DMS153 treated with DMSO at 0.1 percent for 48 hours (cell line): Measurements from ENCODE around the gene TEX14.
"Not testable (repeated sequence)": the region's sequence is repeated elsewhere in the genome, so short reads cannot be mapped to it uniquely, and the experiment has no call there.

ENCODE experiments used
- DNase-seq: peaks from one replicate; lab custom pipeline; 2025; ENCODE audit not compliant: unreplicated experiment; lab: John Stamatoyannopoulos, UW

Gene TEX14

GRCh38 chr17:58611331-58611730 lies 80.5 kb downstream of the TEX14 start:
- DNase-seq = no peak

- no peak for DNase-seq
These were observed 84.9 kb downstream of the TEX14 start for GRCh38 chr17:58606934-58607333.

GRCh38 chr17:58605986-58606385 lies 85.9 kb downstream of the TEX14 start:
- DNase-seq = no peak

GRCh38 chr17:58605470-58605869 lies 86.4 kb downstream of the TEX14 start:
- no peak for DNase-seq

GRCh38 chr17:58601976-58602375 lies 89.9 kb downstream of the TEX14 start:
- DNase-seq = no peak

GRCh38 chr17:58597371-58597770 lies 94.5 kb downstream of the TEX14 start:
- DNase-seq = no peak

- DNase-seq = no peak
These were observed 96.6 kb downstream of the TEX14 start for GRCh38 chr17:58595194-58595792.

GRCh38 chr17:58593123-58593522 lies 98.7 kb downstream of the TEX14 start:
- DNase-seq = no peak

- DNase-seq = no peak
These were observed 100.4 kb downstream of the TEX14 start for GRCh38 chr17:58591455-58591854.

GRCh38 chr17:58590377-58590776 lies 101.5 kb downstream of the TEX14 start:
- no peak for DNase-seq

- DNase-seq = peak; percentile 7
These were observed 104.1 kb downstream of the TEX14 start for GRCh38 chr17:58587713-58588117.

GRCh38 chr17:58586009-58586644 lies 105.7 kb downstream of the TEX14 start:
- no peak for DNase-seq

GRCh38 chr17:58585554-58585953 lies 106.3 kb downstream of the TEX14 start:
- DNase-seq = no peak

GRCh38 chr17:58583486-58583885 lies 108.4 kb downstream of the TEX14 start:
- DNase-seq = no peak

- not testable (repeated sequence) for DNase-seq
These were observed 109.1 kb downstream of the TEX14 start for GRCh38 chr17:58582718-58583117.

- DNase-seq = no peak
These were observed 111.2 kb downstream of the TEX14 start for GRCh38 chr17:58580671-58581070.

- DNase-seq = no peak
These were observed 114.1 kb downstream of the TEX14 start for GRCh38 chr17:58577696-58578095.

- no peak for DNase-seq
These were observed 115.0 kb downstream of the TEX14 start for GRCh38 chr17:58576679-58577367.

GRCh38 chr17:58575511-58575910 lies 116.3 kb downstream of the TEX14 start:
- no peak for DNase-seq

GRCh38 chr17:58574025-58574424 lies 117.8 kb downstream of the TEX14 start:
- no peak for DNase-seq

GRCh38 chr17:58572846-58573245 lies 119.0 kb downstream of the TEX14 start:
- DNase-seq = no peak

- no peak for DNase-seq
These were observed 121.1 kb downstream of the TEX14 start for GRCh38 chr17:58570758-58571157.
